GM10266 (cell line): Measurements from ENCODE around the gene RNF19B.

Source experiments
- DNase-seq: peaks from one replicate; pipeline ENCODE4 v3.0.0; 2012; ENCODE audit errors: extremely low spot score
- CTCF ChIP-seq: IDR thresholded peaks from 2 replicates; pipeline ENCODE4 v1.5.1; 2012; ENCODE audit warnings: mild to moderate bottlenecking, low read depth; ENCODE audit not compliant: control insufficient read depth, insufficient read depth; ENCODE audit errors: missing control alignments

Gene RNF19B

GRCh38 chr1:32946413-32946812, 18.2 kb downstream of the RNF19B start:
- TF ChIP-seq CTCF = no peak
- DNase-seq = no peak

GRCh38 chr1:32944180-32944579, 20.4 kb downstream of the RNF19B start:
- no peak for DNase-seq
- TF ChIP-seq CTCF = no peak

- no peak for DNase-seq
- TF ChIP-seq CTCF = no peak
Measured at GRCh38 chr1:32939655-32940371, 24.8 kb downstream of the RNF19B start.

- no peak for DNase-seq
Measured at GRCh38 chr1:32937061-32937460, 27.5 kb downstream of the RNF19B start.

DNA sequence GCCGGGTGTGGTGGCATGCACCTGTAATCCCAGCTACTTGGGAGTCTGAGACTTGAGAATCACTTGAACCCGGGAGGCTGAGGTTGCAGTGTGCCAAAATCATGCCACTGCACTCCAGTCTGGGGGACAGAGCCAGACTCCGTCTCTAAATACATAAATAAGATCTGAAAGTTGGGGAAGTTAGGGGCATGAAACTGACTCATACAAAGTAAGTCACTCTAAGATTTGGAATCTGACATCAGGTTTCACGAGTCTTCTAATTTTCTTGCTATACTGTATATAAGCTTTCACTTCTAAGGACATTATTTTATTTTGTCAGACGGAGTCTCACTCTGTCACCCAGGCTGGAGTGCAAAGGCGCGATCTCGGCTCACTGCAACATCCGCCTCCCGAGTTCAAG, 30.1 kb downstream of the RNF19B start:
- no peak for TF ChIP-seq CTCF
- no peak for DNase-seq

More at GRCh38 chr1:32937061-32937460, 27.5 kb downstream of the RNF19B start:
- TF ChIP-seq CTCF = no peak

GRCh38 chr1:32933742-32934322, 30.8 kb downstream of the RNF19B start:
- no peak for DNase-seq

More at GRCh38 chr1:32933742-32934322, 30.8 kb downstream of the RNF19B start:
- TF ChIP-seq CTCF = no peak
